Measurements from ENCODE around the gene RCC2.

Gene RCC2

GRCh38 chr1:17370618-17371017 lies 68.9 kb downstream of the RCC2 start:
- DNase-seq: no peak

DNA sequence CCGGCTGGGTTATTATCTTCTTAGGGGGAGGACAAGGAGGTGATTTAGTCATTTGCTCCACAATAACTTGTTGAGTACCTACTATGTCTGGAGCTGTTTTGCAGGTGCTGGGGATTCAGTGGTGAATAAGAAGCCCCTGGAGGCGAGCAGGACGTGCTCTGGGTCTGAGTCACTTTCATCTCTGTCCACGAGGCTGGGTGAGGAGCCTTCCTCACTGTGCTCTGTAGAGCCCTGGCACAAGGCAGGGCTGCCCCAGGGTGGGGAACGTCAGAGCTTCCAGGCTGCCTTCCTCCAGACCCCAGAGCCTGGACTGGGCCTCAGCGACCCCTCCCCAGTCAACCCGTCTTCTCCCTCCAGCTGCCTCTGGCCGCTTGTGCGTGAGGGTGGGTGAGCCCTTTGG lies 70.0 kb downstream of the RCC2 start:
- no peak for DNase-seq

GRCh38 chr1:17365293-17365692 lies 74.2 kb downstream of the RCC2 start:
- no peak for DNase-seq

- DNase-seq: no peak
These were observed 75.7 kb downstream of the RCC2 start for GRCh38 chr1:17363771-17364170.

GRCh38 chr1:17363351-17363750 lies 76.1 kb downstream of the RCC2 start:
- no peak for DNase-seq

DNA sequence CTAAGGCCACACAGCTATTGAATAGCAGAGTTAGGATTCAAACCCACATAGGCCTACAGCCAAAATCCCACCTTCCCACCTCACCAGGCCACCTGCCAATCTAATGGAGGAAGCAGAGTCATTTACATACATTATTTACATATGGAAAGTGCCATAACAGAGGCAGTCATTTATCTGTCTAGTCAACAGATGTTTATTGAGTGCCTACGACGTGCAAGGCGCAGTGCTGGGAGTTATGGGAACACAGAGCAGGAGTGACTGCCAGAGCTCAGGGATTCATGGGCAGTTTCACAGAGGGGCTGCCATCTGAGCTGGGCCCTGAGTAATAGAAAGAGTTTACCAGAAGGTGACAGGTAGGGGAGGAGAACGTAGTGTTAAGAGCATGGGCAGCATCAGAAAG lies 77.8 kb downstream of the RCC2 start:
- no peak for DNase-seq

DNA sequence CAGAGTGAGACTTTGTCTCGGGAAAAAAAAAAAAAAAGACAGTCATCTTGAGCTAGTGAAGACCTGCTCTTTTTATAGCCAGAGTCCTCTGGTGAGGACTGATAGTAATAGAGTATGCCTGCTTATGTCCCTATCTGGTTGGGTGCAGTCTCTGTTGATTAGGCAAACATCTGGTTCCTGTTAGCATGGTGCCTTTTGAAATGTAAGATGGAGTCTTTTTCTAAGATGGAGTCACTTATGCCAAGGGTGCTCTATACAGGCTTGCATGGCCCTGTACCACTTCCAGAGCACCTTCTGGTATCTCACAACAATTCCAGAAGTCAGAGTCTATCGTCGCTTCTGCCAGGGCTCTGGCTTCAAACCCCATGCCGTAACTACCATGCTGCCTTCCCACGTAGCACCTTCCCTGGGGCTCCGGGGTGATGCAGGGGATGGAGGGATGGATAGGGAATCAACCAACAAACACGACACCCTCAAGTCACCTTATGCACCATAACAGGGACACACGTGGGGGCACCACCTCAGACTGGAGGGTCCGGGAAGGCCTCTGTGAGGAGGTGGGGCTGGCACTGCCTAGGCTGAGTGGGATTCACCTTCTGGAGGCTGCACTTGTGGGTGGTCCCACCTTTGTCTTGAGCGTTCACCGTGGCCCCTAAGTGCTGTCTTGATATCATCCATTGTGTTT lies 79.1 kb downstream of the RCC2 start:
- DNase-seq: no peak

DNA sequence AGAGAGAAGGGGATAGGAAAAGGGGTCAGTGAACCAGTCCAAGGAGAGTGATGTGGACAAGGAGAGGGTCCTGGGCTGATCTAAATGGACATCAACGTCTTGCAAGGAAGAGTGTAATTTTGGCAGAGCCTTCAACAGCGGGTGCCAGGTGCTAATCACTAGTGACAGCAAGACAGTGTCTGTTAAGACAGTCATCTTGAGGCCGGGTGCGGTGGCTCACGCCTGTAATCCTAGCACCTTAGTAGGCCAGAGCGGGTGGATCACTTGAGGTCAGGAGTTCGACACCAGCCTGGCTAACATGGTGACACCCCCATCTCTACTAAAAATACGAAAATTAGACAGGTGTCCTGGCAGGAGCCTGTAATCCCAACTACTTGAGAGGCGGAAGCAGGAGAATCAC lies 79.7 kb downstream of the RCC2 start:
- no peak for DNase-seq

- no peak for DNase-seq
These were observed 80.4 kb downstream of the RCC2 start for GRCh38 chr1:17359031-17359430.

DNA sequence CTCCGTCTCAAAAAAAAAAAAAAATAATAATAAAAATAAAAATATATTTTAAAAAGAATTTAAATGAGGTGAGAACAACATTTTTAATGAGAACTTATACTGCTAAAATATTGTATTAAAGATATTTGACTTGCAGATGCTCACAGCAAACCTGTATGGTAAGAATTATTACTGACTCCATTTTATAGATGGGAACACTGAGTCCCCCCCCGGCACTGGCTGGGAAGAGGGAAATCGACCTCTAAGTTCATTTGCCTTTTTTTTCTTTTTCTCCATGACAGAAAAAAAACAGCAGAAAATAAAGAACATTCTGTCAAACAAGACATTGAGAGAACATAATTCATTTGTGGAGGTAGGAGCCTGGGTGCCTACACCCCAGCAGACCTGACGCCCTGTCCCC lies 80.9 kb downstream of the RCC2 start:
- DNase-seq: no peak
